Measurements from ENCODE around the gene ADAM22. TPM values are rescaled to one million over a fixed set of nuclear protein-coding genes. Genes with fewer than 3 reads are reported as not detected.

Gene ADAM22
- polyA plus RNA-seq, 1 of the 3 experiments (the other 2 are of a cell fraction): 3.0 TPM

DNA sequence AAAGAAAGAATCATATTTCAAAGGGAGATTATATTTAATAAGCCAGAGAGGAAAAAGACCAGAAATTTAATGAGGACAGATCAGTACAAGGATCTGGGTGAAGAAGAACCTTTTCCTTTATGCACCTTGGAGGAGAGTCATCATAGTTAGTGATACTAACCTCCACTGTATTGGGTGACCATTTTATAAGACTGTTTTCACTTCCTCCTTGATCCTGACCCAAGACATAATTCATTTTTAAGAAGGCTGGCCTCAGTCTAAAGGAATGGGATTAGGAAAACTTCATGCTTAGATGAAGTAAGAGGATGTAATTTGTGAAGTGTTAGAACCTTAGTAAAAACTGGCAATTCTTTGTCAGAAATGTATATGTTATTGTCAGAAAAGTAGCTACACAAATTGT lies 68.6 kb downstream of the ADAM22 start:
- Histone ChIP-seq H3K4me2 (no peak overlapping the region), H3F3A (replicated peaks; ENCODE audit: insufficient read depth) (no peaks in the 10 kb centered on the region), H2AFZ (ENCODE audit: low read depth) (peak overlapping the region; percentile 19; the same call in 1 of the 2 replicates), H3K4me1 (ENCODE audit: control insufficient read depth in 1 of 2, insufficient read depth in 2 of 2, low read depth in 1 of 2, low read length in 1 of 2) (peaks cover 0 to 21% of the 10 kb centered on the region in 2 experiments; a peak in 2 of 4 replicates), H3K9ac (no peak overlapping the region), H3K27ac (ENCODE audit: low read depth in 2 of 2, low read length in 1 of 2) (peak overlapping the region in 1 of 2 experiments; percentile 73; a peak in 2 of 4 replicates), H3K9me2 (no peaks in the 10 kb centered on the region), H3K36me3 (replicated peaks in 1 of 2; ENCODE audit: control insufficient read depth in 1 of 2, insufficient read depth in 2 of 2, low read length in 1 of 2) (no peaks in the 10 kb centered on the region), H3K27me3 (ENCODE audit: insufficient read depth) (no peaks in the 10 kb centered on the region), H3K79me2 (ENCODE audit: insufficient read depth) (no peaks in the 10 kb centered on the region), H4K20me1 (ENCODE audit: insufficient read depth) (no peaks in the 10 kb centered on the region), H3K4me3 (ENCODE audit: low read depth in 2 of 2, low read length in 1 of 2) (no peak overlapping the region), H3K9me3 (no peaks in the 10 kb centered on the region)
- TF ChIP-seq, protein P1, sequence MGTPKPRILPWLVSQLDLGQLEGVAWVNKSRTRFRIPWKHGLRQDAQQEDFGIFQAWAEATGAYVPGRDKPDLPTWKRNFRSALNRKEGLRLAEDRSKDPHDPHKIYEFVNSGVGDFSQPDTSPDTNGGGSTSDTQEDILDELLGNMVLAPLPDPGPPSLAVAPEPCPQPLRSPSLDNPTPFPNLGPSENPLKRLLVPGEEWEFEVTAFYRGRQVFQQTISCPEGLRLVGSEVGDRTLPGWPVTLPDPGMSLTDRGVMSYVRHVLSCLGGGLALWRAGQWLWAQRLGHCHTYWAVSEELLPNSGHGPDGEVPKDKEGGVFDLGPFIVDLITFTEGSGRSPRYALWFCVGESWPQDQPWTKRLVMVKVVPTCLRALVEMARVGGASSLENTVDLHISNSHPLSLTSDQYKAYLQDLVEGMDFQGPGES (IDR thresholded peaks at IDR 0.05; ENCODE audit: low read depth, low read length): no peak
- TF ChIP-seq, protein P2, sequence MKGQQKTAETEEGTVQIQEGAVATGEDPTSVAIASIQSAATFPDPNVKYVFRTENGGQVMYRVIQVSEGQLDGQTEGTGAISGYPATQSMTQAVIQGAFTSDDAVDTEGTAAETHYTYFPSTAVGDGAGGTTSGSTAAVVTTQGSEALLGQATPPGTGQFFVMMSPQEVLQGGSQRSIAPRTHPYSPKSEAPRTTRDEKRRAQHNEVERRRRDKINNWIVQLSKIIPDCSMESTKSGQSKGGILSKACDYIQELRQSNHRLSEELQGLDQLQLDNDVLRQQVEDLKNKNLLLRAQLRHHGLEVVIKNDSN (IDR thresholded peaks at IDR 0.05; ENCODE audit: borderline replicate concordance, low read depth): no peak
- TF ChIP-seq, protein P3, sequence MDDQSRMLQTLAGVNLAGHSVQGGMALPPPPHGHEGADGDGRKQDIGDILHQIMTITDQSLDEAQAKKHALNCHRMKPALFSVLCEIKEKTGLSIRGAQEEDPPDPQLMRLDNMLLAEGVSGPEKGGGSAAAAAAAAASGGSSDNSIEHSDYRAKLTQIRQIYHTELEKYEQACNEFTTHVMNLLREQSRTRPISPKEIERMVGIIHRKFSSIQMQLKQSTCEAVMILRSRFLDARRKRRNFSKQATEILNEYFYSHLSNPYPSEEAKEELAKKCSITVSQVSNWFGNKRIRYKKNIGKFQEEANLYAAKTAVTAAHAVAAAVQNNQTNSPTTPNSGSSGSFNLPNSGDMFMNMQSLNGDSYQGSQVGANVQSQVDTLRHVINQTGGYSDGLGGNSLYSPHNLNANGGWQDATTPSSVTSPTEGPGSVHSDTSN (IDR thresholded peaks at IDR 0.05): no peak
- TF ChIP-seq RFX5 (IDR thresholded peaks at IDR 0.05; ENCODE audit: low read length) (no peak), MEF2A (IDR thresholded peaks at IDR 0.05; ENCODE audit: borderline replicate concordance, low read depth) (no peak), FOXM1 (IDR thresholded peaks at IDR 0.05; ENCODE audit: low read depth) (no peak), TEAD4 (IDR thresholded peaks at IDR 0.05; ENCODE audit: borderline replicate concordance, insufficient read depth) (no peak)
- TF ChIP-seq, protein P4, sequence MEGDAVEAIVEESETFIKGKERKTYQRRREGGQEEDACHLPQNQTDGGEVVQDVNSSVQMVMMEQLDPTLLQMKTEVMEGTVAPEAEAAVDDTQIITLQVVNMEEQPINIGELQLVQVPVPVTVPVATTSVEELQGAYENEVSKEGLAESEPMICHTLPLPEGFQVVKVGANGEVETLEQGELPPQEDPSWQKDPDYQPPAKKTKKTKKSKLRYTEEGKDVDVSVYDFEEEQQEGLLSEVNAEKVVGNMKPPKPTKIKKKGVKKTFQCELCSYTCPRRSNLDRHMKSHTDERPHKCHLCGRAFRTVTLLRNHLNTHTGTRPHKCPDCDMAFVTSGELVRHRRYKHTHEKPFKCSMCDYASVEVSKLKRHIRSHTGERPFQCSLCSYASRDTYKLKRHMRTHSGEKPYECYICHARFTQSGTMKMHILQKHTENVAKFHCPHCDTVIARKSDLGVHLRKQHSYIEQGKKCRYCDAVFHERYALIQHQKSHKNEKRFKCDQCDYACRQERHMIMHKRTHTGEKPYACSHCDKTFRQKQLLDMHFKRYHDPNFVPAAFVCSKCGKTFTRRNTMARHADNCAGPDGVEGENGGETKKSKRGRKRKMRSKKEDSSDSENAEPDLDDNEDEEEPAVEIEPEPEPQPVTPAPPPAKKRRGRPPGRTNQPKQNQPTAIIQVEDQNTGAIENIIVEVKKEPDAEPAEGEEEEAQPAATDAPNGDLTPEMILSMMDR (IDR thresholded peaks at IDR 0.05): no peak
- TF ChIP-seq, protein P5, sequence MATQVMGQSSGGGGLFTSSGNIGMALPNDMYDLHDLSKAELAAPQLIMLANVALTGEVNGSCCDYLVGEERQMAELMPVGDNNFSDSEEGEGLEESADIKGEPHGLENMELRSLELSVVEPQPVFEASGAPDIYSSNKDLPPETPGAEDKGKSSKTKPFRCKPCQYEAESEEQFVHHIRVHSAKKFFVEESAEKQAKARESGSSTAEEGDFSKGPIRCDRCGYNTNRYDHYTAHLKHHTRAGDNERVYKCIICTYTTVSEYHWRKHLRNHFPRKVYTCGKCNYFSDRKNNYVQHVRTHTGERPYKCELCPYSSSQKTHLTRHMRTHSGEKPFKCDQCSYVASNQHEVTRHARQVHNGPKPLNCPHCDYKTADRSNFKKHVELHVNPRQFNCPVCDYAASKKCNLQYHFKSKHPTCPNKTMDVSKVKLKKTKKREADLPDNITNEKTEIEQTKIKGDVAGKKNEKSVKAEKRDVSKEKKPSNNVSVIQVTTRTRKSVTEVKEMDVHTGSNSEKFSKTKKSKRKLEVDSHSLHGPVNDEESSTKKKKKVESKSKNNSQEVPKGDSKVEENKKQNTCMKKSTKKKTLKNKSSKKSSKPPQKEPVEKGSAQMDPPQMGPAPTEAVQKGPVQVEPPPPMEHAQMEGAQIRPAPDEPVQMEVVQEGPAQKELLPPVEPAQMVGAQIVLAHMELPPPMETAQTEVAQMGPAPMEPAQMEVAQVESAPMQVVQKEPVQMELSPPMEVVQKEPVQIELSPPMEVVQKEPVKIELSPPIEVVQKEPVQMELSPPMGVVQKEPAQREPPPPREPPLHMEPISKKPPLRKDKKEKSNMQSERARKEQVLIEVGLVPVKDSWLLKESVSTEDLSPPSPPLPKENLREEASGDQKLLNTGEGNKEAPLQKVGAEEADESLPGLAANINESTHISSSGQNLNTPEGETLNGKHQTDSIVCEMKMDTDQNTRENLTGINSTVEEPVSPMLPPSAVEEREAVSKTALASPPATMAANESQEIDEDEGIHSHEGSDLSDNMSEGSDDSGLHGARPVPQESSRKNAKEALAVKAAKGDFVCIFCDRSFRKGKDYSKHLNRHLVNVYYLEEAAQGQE (IDR thresholded peaks at IDR 0.05; ENCODE audit: low read depth, low read length): no peak
- TF ChIP-seq, protein P6, sequence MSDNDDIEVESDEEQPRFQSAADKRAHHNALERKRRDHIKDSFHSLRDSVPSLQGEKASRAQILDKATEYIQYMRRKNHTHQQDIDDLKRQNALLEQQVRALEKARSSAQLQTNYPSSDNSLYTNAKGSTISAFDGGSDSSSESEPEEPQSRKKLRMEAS (IDR thresholded peaks at IDR 0.05; ENCODE audit: low read depth): no peak
- DNase-seq: no peak
- POLR2A ChIA-PET: interaction anchor here (0.6 kb wide), 1 partner anchor 68 kb away, joined by 3 read pairs; no protein-coding TSS in a partner anchor
- CTCF ChIA-PET: interaction anchor here (0.7 to 1.1 kb wide), 2 partner anchors 32 to 203 kb away, joined by 3 read pairs; no protein-coding TSS in a partner anchor

All from SK-N-SH (cell line).